Neuronal stem cell (in vitro differentiated cells): ENCODE measurements around the gene DNAH1.
A peak's percentile ranks its signal among the peaks of the same experiment; 100 is the strongest.

ENCODE experiments used
- DNase-seq: peaks from one replicate; pipeline ENCODE4 v3.0.0-alpha.2; 2013; ENCODE audit warnings: low spot score
- H2AFZ ChIP-seq: one replicate; pipeline ENCODE4 v1.6.1; 2013; ENCODE audit warnings: mild to moderate bottlenecking, low read length, inconsistent platforms
- H2AK5ac ChIP-seq: 2 replicates; pipeline ENCODE4 v1.6.1; 2013; ENCODE audit warnings: low read depth, mild to moderate bottlenecking, inconsistent platforms, low read length, moderate library complexity, mixed read lengths
- H2BK120ac ChIP-seq: 2 replicates; pipeline ENCODE4 v1.6.1; 2013; ENCODE audit warnings: low read depth, mild to moderate bottlenecking, inconsistent platforms, low read length, moderate library complexity, mixed read lengths
- H2BK12ac ChIP-seq: one replicate; pipeline ENCODE4 v1.6.1; 2013; ENCODE audit warnings: low read length, inconsistent platforms
- H2BK15ac ChIP-seq: 2 replicates; pipeline ENCODE4 v1.6.1; 2013; ENCODE audit warnings: mild to moderate bottlenecking, low read length, inconsistent platforms, mixed read lengths
- H2BK5ac ChIP-seq: one replicate; pipeline ENCODE4 v1.6.1; 2013; ENCODE audit warnings: inconsistent platforms, mild to moderate bottlenecking, low read length, moderate library complexity
- H3K14ac ChIP-seq: one replicate; pipeline ENCODE4 v1.6.1; 2013; ENCODE audit warnings: low read length, inconsistent platforms
- H3K18ac ChIP-seq: 2 replicates; pipeline ENCODE4 v1.6.1; 2013; ENCODE audit warnings: low read length, inconsistent platforms
- H3K23ac ChIP-seq: 2 replicates; pipeline ENCODE4 v1.6.1; 2013; ENCODE audit warnings: low read depth, mild to moderate bottlenecking, mixed read lengths, low read length, inconsistent platforms; ENCODE audit not compliant: poor library complexity
- H3K27ac ChIP-seq: replicated peaks from 3 replicates; pipeline ENCODE4 v1.5.1; 2013; ENCODE audit warnings: low read length, inconsistent platforms
- H3K27me3 ChIP-seq, 3 experiments: 2 replicates each; pipeline ENCODE4 v1.6.1; 2013; ENCODE audit warnings: low read length in 3 of 3, mild to moderate bottlenecking in 2 of 3, inconsistent platforms in 1 of 3, low read depth in 1 of 3, mixed read lengths in 1 of 3, moderate library complexity in 1 of 3; ENCODE audit not compliant: control insufficient read depth in 3 of 3, insufficient read depth in 3 of 3
- H3K36me3 ChIP-seq, 2 donors: replicated peaks in 1 of 2; 2 replicates each; pipeline ENCODE4 v1.6.1; 2013; ENCODE audit warnings: low read length in 2 of 2; ENCODE audit not compliant: control insufficient read depth in 2 of 2, insufficient read depth in 2 of 2
- H3K4ac ChIP-seq: 2 replicates; pipeline ENCODE4 v1.6.1; 2013; ENCODE audit warnings: inconsistent platforms, mild to moderate bottlenecking, low read length, moderate library complexity
- H3K4me1 ChIP-seq, 2 donors: 1 replicate in 1 of 2; 2 replicates in 1 of 2; pipeline ENCODE4 v1.6.1; 2013; ENCODE audit warnings: low read length in 2 of 2, low read depth in 1 of 2; ENCODE audit not compliant: control insufficient read depth in 2 of 2, insufficient read depth in 1 of 2
- H3K4me2 ChIP-seq: one replicate; pipeline ENCODE4 v1.6.1; 2013; ENCODE audit warnings: mild to moderate bottlenecking, low read length, inconsistent platforms; ENCODE audit not compliant: insufficient read depth, poor library complexity, severe bottlenecking
- H3K4me3 ChIP-seq, 2 donors: 2 replicates each; pipeline ENCODE4 v1.5.1; 2013; ENCODE audit warnings: low read length in 2 of 2, mild to moderate bottlenecking in 2 of 2, inconsistent platforms in 1 of 2, moderate library complexity in 1 of 2
- H3K79me1 ChIP-seq: one replicate; pipeline ENCODE4 v1.6.1; 2013; ENCODE audit warnings: low read depth, mild to moderate bottlenecking, inconsistent platforms, low read length, moderate library complexity
- H3K9ac ChIP-seq: one replicate; pipeline ENCODE4 v1.6.1; 2013; ENCODE audit warnings: mild to moderate bottlenecking, low read depth, low read length, inconsistent platforms; ENCODE audit not compliant: poor library complexity
- H3K9me3 ChIP-seq, 2 donors: replicated peaks in 1 of 2; 2 replicates each; pipeline versions ENCODE3 to v1.6.1; 2013; ENCODE audit warnings: low read length in 2 of 2, mild to moderate bottlenecking in 2 of 2, inconsistent platforms in 1 of 2, low read depth in 1 of 2, mixed read lengths in 1 of 2, moderate library complexity in 1 of 2; ENCODE audit not compliant: control insufficient read depth in 2 of 2, insufficient read depth in 1 of 2
- H4K8ac ChIP-seq: one replicate; pipeline ENCODE4 v1.6.1; 2013; ENCODE audit warnings: low read depth, mild to moderate bottlenecking, inconsistent platforms, low read length, moderate library complexity
- H4K91ac ChIP-seq: one replicate; pipeline ENCODE4 v1.6.1; 2013; ENCODE audit warnings: low read length, low read depth, mild to moderate bottlenecking, inconsistent platforms; ENCODE audit not compliant: poor library complexity
- WGBS, 2 donors: extraction: QIAGEN DNeasy Blood & Tissue Kit; methylation state at CpG; one replicate each; pipeline ENCODE4 v1.1.7; 2013; ENCODE audit warnings: missing lambda C conversion rate in 2 of 2, mixed read lengths in 1 of 2; ENCODE audit not compliant: insufficient read length in 2 of 2, insufficient replicate concordance in 1 of 2; ENCODE audit errors: extremely low coverage in 2 of 2; 5-methylcytosine and 5-hydroxymethylcytosine counted together

DNAH1 gene

DNA sequence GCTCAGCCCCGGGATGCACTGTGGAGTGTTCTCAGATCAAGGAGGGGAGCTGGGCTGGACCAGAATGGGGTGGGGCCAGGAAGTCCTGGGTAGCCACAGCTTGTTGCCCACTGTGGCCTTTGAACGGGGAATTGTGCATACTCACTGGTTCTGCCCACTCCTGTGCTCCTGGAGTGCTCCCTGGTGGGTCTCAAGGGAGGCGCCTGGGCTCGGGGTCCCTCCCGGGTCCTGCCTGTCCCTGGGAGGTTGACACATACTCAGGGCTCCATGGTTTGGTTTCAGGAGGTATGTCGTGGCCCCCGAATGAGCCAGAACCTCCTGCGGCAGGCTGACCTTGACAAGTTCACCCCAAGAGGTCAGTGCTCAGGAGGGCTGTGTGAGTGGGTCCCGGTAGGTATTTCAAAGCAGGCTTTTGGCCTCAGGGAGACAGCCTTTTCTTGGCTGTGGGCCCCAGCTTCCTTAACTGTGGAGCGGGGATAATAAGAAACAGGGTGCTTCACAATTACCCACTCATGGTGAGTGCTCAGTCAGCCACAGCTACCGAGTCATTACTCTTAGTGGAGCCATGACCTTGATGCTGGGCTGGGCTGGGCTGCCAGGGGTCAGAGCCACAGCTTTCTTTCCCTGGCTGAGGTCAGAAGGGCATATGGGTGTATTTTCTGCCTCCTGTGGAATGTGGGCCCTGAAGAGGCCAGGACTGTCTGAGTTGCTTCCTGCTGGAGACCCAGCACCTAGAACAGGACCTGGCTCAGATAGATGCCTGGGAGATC, 7.6 kb downstream of the DNAH1 start:
- no peak overlapping the region for H3K27ac ChIP-seq

GRCh38 chr3:52324676-52325075, 8.6 kb downstream of the DNAH1 start:
- Histone ChIP-seq H3K4me2 (no peak overlapping the region), H3K9ac (no peak overlapping the region), H4K8ac (peak overlapping the region; percentile 9), H2AFZ (no peak overlapping the region), H3K18ac (peak overlapping the region; percentile 30), H3K9me3 (no peaks in the 10 kb centered on the region), H2BK120ac (no peak overlapping the region), H3K4me1 (peaks cover 5 to 13% of the 10 kb centered on the region in 2 donors), H3K23ac (no peak overlapping the region), H3K14ac (no peak overlapping the region), H3K79me1 (no peaks in the 10 kb centered on the region), H3K4me3 (no peak overlapping the region), H3K27me3 (no peaks in the 10 kb centered on the region), H3K36me3 (no peaks in the 10 kb centered on the region), H2AK5ac (peak overlapping the region; percentile 60), H4K91ac (peak overlapping the region; percentile 46), H2BK15ac (peak overlapping the region; percentile 88), H3K4ac (no peak overlapping the region), H2BK12ac (no peak overlapping the region), H2BK5ac (no peak overlapping the region), H3K27ac (no peak overlapping the region)
- DNase-seq = no peak
- no CpG with 5 or more reads among the region's 9 CpGs for WGBS, 2 donors

More for the DNA sequence above, 7.6 kb downstream of the DNAH1 start:
- Histone ChIP-seq H2BK15ac (peak overlapping the region; percentile 88), H4K91ac (no peak overlapping the region), H3K18ac (peak overlapping the region; percentile 8), H3K23ac (no peak overlapping the region), H3K27me3 (no peaks in the 10 kb centered on the region), H3K4me3 (no peak overlapping the region), H3K79me1 (no peaks in the 10 kb centered on the region), H3K9me3 (no peaks in the 10 kb centered on the region), H2BK120ac (no peak overlapping the region), H2BK12ac (no peak overlapping the region), H2AFZ (no peak overlapping the region), H4K8ac (no peak overlapping the region), H3K9ac (no peak overlapping the region), H2AK5ac (peak overlapping the region; percentile 8), H3K36me3 (no peaks in the 10 kb centered on the region), H3K4me2 (no peak overlapping the region), H2BK5ac (no peak overlapping the region), H3K4ac (no peak overlapping the region), H3K14ac (no peak overlapping the region), H3K4me1 (peaks cover 8 to 13% of the 10 kb centered on the region in 2 donors)
- WGBS, 2 donors = no CpG with 5 or more reads among the region's 11 CpGs
- no peak for DNase-seq

GRCh38 chr3:52325686-52326085, 9.6 kb downstream of the DNAH1 start:
- H3K18ac ChIP-seq = peak overlapping the region; percentile 84
- peak overlapping the region; percentile 60 for H2BK15ac ChIP-seq
- no peak overlapping the region for H4K91ac ChIP-seq
- no peak overlapping the region for H4K8ac ChIP-seq
- no peak overlapping the region for H2AFZ ChIP-seq
- H3K14ac ChIP-seq = no peak overlapping the region
- no peaks in the 10 kb centered on the region for H3K36me3 ChIP-seq
- H3K9me3 ChIP-seq = no peaks in the 10 kb centered on the region
- no peaks in the 10 kb centered on the region for H3K79me1 ChIP-seq
- no peak overlapping the region for H2BK120ac ChIP-seq
- no peak overlapping the region for H3K9ac ChIP-seq
- no peaks in the 10 kb centered on the region for H3K27me3 ChIP-seq
- peak overlapping the region; percentile 86 for H2AK5ac ChIP-seq
- H3K4me3 ChIP-seq = no peak overlapping the region
- H3K27ac ChIP-seq = no peak overlapping the region
- H3K4ac ChIP-seq = no peak overlapping the region
- H3K4me2 ChIP-seq = no peak overlapping the region
- H3K4me1 ChIP-seq = peaks cover 0 to 3% of the 10 kb centered on the region in 2 donors
- DNase-seq = no peak
- H2BK5ac ChIP-seq = no peak overlapping the region
- H2BK12ac ChIP-seq = no peak overlapping the region
- H3K23ac ChIP-seq = no peak overlapping the region

- Histone ChIP-seq H3K27ac (no peak overlapping the region), H3K27me3 (no peaks in the 10 kb centered on the region), H4K91ac (no peak overlapping the region), H2BK15ac (no peak overlapping the region), H4K8ac (no peak overlapping the region), H3K9me3 (no peaks in the 10 kb centered on the region), H3K36me3 (no peaks in the 10 kb centered on the region), H3K4ac (no peak overlapping the region), H2BK12ac (peak overlapping the region; percentile 64), H3K14ac (no peak overlapping the region), H3K4me1 (peaks cover 0 to 3% of the 10 kb centered on the region in 2 donors), H3K79me1 (no peaks in the 10 kb centered on the region), H2BK120ac (no peak overlapping the region), H3K4me3 (no peak overlapping the region), H2AK5ac (peak overlapping the region; percentile 40), H3K18ac (peak overlapping the region; percentile 77), H2BK5ac (no peak overlapping the region), H3K9ac (no peak overlapping the region), H3K4me2 (no peak overlapping the region), H2AFZ (no peak overlapping the region), H3K23ac (no peak overlapping the region)
- WGBS, 2 donors = no CpG with 5 or more reads among the region's 6 CpGs
- no peak for DNase-seq
These were observed 10.9 kb downstream of the DNAH1 start for GRCh38 chr3:52326976-52327375.
